Measurements from ENCODE around the gene LRRC47. TPM values are rescaled to one million over a fixed set of nuclear protein-coding genes. Genes with fewer than 3 reads are reported as not detected.

Gene LRRC47
- total and polyA plus RNA-seq, 2 of the 13 experiments (the other 11 are each of a cell fraction or from before 2014, with no cell fraction given) = 18.3 to 52.5 TPM

DNA sequence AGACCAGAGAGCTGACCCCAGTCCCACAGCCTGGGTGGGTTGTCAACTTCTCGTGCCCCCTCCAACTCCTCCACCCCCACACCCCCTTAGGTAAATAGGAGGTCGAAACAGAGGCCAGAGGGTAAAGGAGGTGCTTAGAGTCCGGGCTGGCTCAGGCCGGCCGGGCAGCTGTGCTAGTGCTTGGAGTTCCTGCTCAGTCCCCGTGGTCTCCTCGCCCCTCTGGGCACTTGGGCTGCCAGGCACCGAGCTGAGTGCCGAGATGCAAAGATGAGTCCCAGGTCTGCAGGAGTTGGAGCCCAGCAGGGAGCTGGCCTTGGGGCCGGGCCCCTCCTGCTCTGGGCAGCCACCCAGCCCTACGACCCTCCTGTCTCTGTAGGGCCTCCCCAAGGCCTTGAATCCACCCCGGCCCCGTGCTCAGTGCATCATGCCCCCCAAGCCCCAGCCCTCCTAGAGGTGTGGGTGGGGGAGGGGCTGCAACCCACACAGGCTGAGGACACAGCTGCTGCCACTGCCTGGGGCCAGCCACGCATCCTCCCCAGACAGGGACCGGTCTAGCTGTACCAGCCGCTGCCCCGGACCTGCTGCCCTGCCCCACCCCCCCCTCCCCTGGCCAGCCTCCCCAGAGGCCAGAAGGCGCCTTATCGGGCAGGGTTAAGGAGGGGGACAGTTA, 21.9 kb downstream of the LRRC47 start (continued):
- TF ChIP-seq ZFP62 (CRISPR knock-in tag; IDR thresholded peaks at IDR 0.05) = no peak
- TF ChIP-seq RXRA (CRISPR knock-in tag; IDR thresholded peaks at IDR 0.05) = no peak
- no peak for TF ChIP-seq MIXL1 (CRISPR knock-in tag; IDR thresholded peaks at IDR 0.05)
- TF ChIP-seq KAT8 (CRISPR knock-in tag; IDR thresholded peaks at IDR 0.05) = no peak
- TF ChIP-seq ATAD3A (CRISPR knock-in tag; IDR thresholded peaks at IDR 0.05) = no peak
- TF ChIP-seq NFKBIZ (CRISPR knock-in tag; IDR thresholded peaks at IDR 0.05) = no peak
- TF ChIP-seq ZNF703 (CRISPR knock-in tag; IDR thresholded peaks at IDR 0.05; ENCODE audit: borderline replicate concordance) = no peak
- TF ChIP-seq ZFP36L2 (CRISPR knock-in tag; IDR thresholded peaks at IDR 0.05) = no peak
- TF ChIP-seq KDM4B (CRISPR knock-in tag; IDR thresholded peaks at IDR 0.05) = no peak
- TF ChIP-seq ZNF780A (CRISPR knock-in tag; IDR thresholded peaks at IDR 0.05) = no peak
- TF ChIP-seq ZNF24 (IDR thresholded peaks at IDR 0.05) = no peak
- no peak for TF ChIP-seq ZNF446 (CRISPR knock-in tag; IDR thresholded peaks at IDR 0.05)
- TF ChIP-seq KLF6 (CRISPR knock-in tag; IDR thresholded peaks at IDR 0.05) = no peak
- TF ChIP-seq MBNL3 (CRISPR knock-in tag; conservative IDR thresholded peaks at IDR 0.05) = no peak
- TF ChIP-seq ESRRA (CRISPR knock-in tag; IDR thresholded peaks at IDR 0.05; ENCODE audit: low read depth) = no peak
- no peak for TF ChIP-seq KAT2B (IDR thresholded peaks at IDR 0.05; ENCODE audit: borderline replicate concordance, low read depth, low read length)
- TF ChIP-seq, protein P1, sequence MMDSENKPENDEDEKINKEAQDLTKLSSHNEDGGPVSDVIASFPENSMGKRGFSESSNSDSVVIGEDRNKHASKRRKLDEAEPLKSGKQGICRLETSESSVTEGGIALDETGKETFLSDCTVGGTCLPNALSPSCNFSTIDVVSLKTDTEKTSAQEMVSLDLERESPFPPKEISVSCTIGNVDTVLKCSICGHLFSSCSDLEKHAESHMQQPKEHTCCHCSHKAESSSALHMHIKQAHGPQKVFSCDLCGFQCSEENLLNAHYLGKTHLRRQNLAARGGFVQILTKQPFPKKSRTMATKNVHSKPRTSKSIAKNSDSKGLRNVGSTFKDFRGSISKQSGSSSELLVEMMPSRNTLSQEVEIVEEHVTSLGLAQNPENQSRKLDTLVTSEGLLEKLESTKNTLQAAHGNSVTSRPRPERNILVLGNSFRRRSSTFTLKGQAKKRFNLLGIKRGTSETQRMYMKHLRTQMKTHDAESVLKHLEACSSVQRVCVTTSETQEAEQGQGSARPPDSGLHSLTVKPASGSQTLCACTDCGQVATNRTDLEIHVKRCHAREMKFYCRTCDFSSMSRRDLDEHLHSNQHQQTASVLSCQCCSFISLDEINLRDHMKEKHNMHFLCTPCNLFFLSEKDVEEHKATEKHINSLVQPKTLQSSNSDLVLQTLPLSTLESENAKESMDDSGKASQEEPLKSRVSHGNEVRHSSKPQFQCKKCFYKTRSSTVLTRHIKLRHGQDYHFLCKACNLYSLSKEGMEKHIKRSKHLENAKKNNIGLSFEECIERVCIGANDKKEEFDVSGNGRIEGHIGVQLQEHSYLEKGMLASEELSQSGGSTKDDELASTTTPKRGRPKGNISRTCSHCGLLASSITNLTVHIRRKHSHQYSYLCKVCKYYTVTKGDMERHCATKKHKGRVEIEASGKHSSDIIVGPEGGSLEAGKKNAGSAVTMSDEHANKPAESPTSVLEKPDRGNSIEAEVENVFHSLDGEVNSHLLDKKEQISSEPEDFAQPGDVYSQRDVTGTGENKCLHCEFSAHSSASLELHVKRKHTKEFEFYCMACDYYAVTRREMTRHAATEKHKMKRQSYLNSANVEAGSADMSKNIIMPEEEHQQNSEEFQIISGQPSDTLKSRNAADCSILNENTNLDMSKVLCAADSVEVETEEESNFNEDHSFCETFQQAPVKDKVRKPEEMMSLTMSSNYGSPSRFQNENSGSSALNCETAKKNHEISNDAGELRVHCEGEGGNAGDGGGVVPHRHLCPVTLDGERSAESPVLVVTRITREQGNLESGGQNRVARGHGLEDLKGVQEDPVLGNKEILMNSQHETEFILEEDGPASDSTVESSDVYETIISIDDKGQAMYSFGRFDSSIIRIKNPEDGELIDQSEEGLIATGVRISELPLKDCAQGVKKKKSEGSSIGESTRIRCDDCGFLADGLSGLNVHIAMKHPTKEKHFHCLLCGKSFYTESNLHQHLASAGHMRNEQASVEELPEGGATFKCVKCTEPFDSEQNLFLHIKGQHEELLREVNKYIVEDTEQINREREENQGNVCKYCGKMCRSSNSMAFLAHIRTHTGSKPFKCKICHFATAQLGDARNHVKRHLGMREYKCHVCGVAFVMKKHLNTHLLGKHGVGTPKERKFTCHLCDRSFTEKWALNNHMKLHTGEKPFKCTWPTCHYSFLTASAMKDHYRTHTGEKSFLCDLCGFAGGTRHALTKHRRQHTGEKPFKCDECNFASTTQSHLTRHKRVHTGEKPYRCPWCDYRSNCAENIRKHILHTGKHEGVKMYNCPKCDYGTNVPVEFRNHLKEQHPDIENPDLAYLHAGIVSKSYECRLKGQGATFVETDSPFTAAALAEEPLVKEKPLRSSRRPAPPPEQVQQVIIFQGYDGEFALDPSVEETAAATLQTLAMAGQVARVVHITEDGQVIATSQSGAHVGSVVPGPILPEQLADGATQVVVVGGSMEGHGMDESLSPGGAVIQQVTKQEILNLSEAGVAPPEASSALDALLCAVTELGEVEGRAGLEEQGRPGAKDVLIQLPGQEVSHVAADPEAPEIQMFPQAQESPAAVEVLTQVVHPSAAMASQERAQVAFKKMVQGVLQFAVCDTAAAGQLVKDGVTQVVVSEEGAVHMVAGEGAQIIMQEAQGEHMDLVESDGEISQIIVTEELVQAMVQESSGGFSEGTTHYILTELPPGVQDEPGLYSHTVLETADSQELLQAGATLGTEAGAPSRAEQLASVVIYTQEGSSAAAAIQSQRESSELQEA (CRISPR knock-in tag; IDR thresholded peaks at IDR 0.05; ENCODE audit: not compliant biosample characterization) = no peak
- no peak for TF ChIP-seq PLRG1 (conservative IDR thresholded peaks at IDR 0.05)
- no peak for TF ChIP-seq HIVEP1 (CRISPR knock-in tag; IDR thresholded peaks at IDR 0.05)
- TF ChIP-seq LCORL (IDR thresholded peaks at IDR 0.05) = no peak
- TF ChIP-seq LCORL (CRISPR knock-in tag; IDR thresholded peaks at IDR 0.05) = peak; percentile 70
- no peak for TF ChIP-seq ZNF484 (CRISPR knock-in tag; IDR thresholded peaks at IDR 0.05; ENCODE audit: borderline replicate concordance, low read depth)
- TF ChIP-seq, protein P2, sequence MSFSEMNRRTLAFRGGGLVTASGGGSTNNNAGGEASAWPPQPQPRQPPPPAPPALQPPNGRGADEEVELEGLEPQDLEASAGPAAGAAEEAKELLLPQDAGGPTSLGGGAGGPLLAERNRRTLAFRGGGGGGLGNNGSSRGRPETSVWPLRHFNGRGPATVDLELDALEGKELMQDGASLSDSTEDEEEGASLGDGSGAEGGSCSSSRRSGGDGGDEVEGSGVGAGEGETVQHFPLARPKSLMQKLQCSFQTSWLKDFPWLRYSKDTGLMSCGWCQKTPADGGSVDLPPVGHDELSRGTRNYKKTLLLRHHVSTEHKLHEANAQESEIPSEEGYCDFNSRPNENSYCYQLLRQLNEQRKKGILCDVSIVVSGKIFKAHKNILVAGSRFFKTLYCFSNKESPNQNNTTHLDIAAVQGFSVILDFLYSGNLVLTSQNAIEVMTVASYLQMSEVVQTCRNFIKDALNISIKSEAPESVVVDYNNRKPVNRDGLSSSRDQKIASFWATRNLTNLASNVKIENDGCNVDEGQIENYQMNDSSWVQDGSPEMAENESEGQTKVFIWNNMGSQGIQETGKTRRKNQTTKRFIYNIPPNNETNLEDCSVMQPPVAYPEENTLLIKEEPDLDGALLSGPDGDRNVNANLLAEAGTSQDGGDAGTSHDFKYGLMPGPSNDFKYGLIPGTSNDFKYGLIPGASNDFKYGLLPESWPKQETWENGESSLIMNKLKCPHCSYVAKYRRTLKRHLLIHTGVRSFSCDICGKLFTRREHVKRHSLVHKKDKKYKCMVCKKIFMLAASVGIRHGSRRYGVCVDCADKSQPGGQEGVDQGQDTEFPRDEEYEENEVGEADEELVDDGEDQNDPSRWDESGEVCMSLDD (CRISPR knock-in tag; IDR thresholded peaks at IDR 0.05; ENCODE audit: borderline replicate concordance) = no peak
